ENCODE results near the gene INTS1.
A peak's percentile ranks its signal among the peaks of the same experiment; 100 is the strongest.

Gene INTS1

GRCh38 chr7:1508277-1508758 is 4.1 kb upstream of the INTS1 start:
- DNase-seq (ENCODE audit: extremely low spot score): no peak
- POLR2A ChIA-PET: no interaction called here
- CTCF ChIA-PET: no interaction called here
- no peak for TF ChIP-seq CTCF (IDR thresholded peaks at IDR 0.05; ENCODE audit: control extremely low read depth, extremely low read depth, low read depth, missing control alignments)

- no peak for TF ChIP-seq CTCF (IDR thresholded peaks at IDR 0.05; ENCODE audit: control extremely low read depth, extremely low read depth, low read depth, missing control alignments)
- POLR2A ChIA-PET: no interaction called here
- CTCF ChIA-PET: interaction anchor here (0.8 to 1.5 kb wide), 4 partner anchors 9 to 27 kb away, joined by 3 to 5 read pairs (median 4); no protein-coding TSS in a partner anchor
- peak; percentile 56 for DNase-seq (ENCODE audit: extremely low spot score)
Observed at GRCh38 chr7:1505731-1506550, 1.8 kb upstream of the INTS1 start.

- POLR2A ChIA-PET: no interaction called here
- CTCF ChIA-PET: interaction anchor here (0.9 to 2.2 kb wide), 2 partner anchors 10 to 76 kb away, joined by 3 to 5 read pairs; no protein-coding TSS in a partner anchor
- no peak for TF ChIP-seq CTCF (IDR thresholded peaks at IDR 0.05; ENCODE audit: control extremely low read depth, extremely low read depth, low read depth, missing control alignments)
- no peak for DNase-seq (ENCODE audit: extremely low spot score)
Observed at GRCh38 chr7:1503390-1503789, 799 bp downstream of the INTS1 start.

- ChIA-PET CTCF (interaction anchor here (0.9 to 2.2 kb wide), 2 partner anchors 10 to 76 kb away, joined by 3 to 5 read pairs; no protein-coding TSS in a partner anchor), POLR2A (no interaction called here)
- no peak for TF ChIP-seq CTCF (IDR thresholded peaks at IDR 0.05; ENCODE audit: control extremely low read depth, extremely low read depth, low read depth, missing control alignments)
- DNase-seq (ENCODE audit: extremely low spot score): no peak
Observed at GRCh38 chr7:1502845-1503244, 1.3 kb downstream of the INTS1 start.

GRCh38 chr7:1501487-1502270 is 2.5 kb downstream of the INTS1 start:
- DNase-seq (ENCODE audit: extremely low spot score): no peak
- TF ChIP-seq CTCF (IDR thresholded peaks at IDR 0.05; ENCODE audit: control extremely low read depth, extremely low read depth, low read depth, missing control alignments): no peak
- ChIA-PET CTCF (no interaction called here), POLR2A (no interaction called here)

GRCh38 chr7:1500064-1500807 is 4.0 kb downstream of the INTS1 start:
- ChIA-PET CTCF (interaction anchor here (1.6 kb wide), 1 partner anchor 9 kb away, joined by 3 read pairs; no protein-coding TSS in a partner anchor), POLR2A (no interaction called here)
- no peak for DNase-seq (ENCODE audit: extremely low spot score)
- TF ChIP-seq CTCF (IDR thresholded peaks at IDR 0.05; ENCODE audit: control extremely low read depth, extremely low read depth, low read depth, missing control alignments): no peak

All from GM10248 (cell line).